HepG2 (cell line): ENCODE data around the gene TRMT1L. TPM values are rescaled to one million over a fixed set of nuclear protein-coding genes. Genes with fewer than 3 reads are reported as not detected.

Experiments used
- ATF2 ChIP-seq: sonication (generic); formaldehyde crosslinking; IDR thresholded peaks from 2 replicates; pipeline ENCODE4 v1.4.0; 2020; ENCODE audit warnings: missing genetic modification reagents
- CCDC6 ChIP-seq: sonication (generic); formaldehyde crosslinking; IDR thresholded peaks from 2 replicates; pipeline ENCODE4 v1.8.1; 2022; ENCODE audit warnings: mild to moderate bottlenecking, missing genetic modification reagents, moderate library complexity
- DR1 ChIP-seq: sonication (generic); formaldehyde crosslinking; IDR thresholded peaks from 2 replicates; pipeline ENCODE4 v1.8.0; 2021; ENCODE audit warnings: mild to moderate bottlenecking, missing genetic modification reagents, inconsistent platforms
- GLI4 ChIP-seq: sonication (generic); formaldehyde crosslinking; IDR thresholded peaks from 2 replicates; pipeline ENCODE4 v1.5.1; 2020; ENCODE audit warnings: missing genetic modification reagents, mild to moderate bottlenecking, moderate library complexity, borderline replicate concordance
- MAZ ChIP-seq, 2 experiments: sonication (generic) in 1 of 2; formaldehyde crosslinking in 1 of 2; IDR thresholded peaks; 2 replicates each; pipeline versions ENCODE4 v1.5.0 to v1.6.1; 2012 to 2020; ENCODE audit warnings: low read depth in 2 of 2, mild to moderate bottlenecking in 2 of 2, borderline replicate concordance in 1 of 2, improper control_type of control experiment in 1 of 2, low read length in 1 of 2, missing genetic modification reagents in 1 of 2, moderate library complexity in 1 of 2
- MBD4 ChIP-seq: IDR thresholded peaks from 2 replicates; pipeline ENCODE4 v1.6.1; 2012; ENCODE audit warnings: low read length, inconsistent platforms, borderline replicate concordance
- NFIB ChIP-seq: sonication (generic); formaldehyde crosslinking; IDR thresholded peaks from 2 replicates; pipeline ENCODE4 v1.9.0; 2021; ENCODE audit warnings: missing genetic modification reagents, mild to moderate bottlenecking, borderline replicate concordance
- PCBP2 ChIP-seq: fragments of 200-400 bp; formaldehyde crosslinking; optimal IDR thresholded peaks from 2 replicates; pipeline ENCODE3; 2018; ENCODE audit warnings: low read length, low read depth; ENCODE audit not compliant: poor library complexity, severe bottlenecking
- TMF1 ChIP-seq: sonication (generic); formaldehyde crosslinking; IDR thresholded peaks from 2 replicates; pipeline ENCODE4 v1.8.1; 2022; ENCODE audit warnings: low read depth, missing genetic modification reagents
- ZNF704 ChIP-seq: sonication (generic); formaldehyde crosslinking; IDR thresholded peaks from 2 replicates; pipeline ENCODE4 v1.8.1; 2023; ENCODE audit warnings: mild to moderate bottlenecking, inconsistent platforms, moderate library complexity, missing genetic modification reagents, borderline replicate concordance
- polyA plus RNA-seq, 8 experiments: library from polyadenylated mRNA; depleted of rRNA in 3 of 8; stranded (reverse) in 7 of 8; unstranded in 1 of 8; fragments of >200 nt; fragmentation: Illumina TruSeq in 4 of 8; extraction: Trizol in 4 of 8; gene quantifications; 2 replicates each; pipeline versions ENCODE4 v1.2.1 to v1.2.3, GENCODE V29; 2011 to 2016; ENCODE audit warnings: low read depth in 4 of 8, missing spikeins in 1 of 8, mixed read lengths in 1 of 8; ENCODE audit not compliant: insufficient read depth in 1 of 8
- total RNA-seq, 5 experiments: library from RNA; depleted of rRNA; stranded (reverse); fragments of >200 nt; fragmentation: Illumina TruSeq; extraction: Trizol; gene quantifications; 2 replicates each; pipeline ENCODE4 v1.2.3, GENCODE V29; 2016; ENCODE audit warnings: low read depth in 1 of 5
- TF ChIP-seq, protein P1 (sequence below): sonication (generic); formaldehyde crosslinking; IDR thresholded peaks from 2 replicates; pipeline ENCODE4 v1.4.0; 2020; ENCODE audit warnings: missing genetic modification reagents, low read depth, mild to moderate bottlenecking, borderline replicate concordance
- TF ChIP-seq, protein P2 (sequence below), 2 experiments: fragments of 450-650 bp in 1 of 2; sonication (generic) in 1 of 2; formaldehyde crosslinking in 1 of 2; IDR thresholded peaks; 2 replicates each; pipeline versions ENCODE4 v1.6.1 to v1.8.0; 2016 to 2022; ENCODE audit warnings: antibody characterized with exemption in 1 of 2, mild to moderate bottlenecking in 1 of 2, missing genetic modification reagents in 1 of 2

TRMT1L gene
- total and polyA plus RNA-seq, 2 of the 13 experiments (the other 11 are each of a cell fraction or from before 2014, with no cell fraction given): 17.9 to 19.2 TPM

DNA sequence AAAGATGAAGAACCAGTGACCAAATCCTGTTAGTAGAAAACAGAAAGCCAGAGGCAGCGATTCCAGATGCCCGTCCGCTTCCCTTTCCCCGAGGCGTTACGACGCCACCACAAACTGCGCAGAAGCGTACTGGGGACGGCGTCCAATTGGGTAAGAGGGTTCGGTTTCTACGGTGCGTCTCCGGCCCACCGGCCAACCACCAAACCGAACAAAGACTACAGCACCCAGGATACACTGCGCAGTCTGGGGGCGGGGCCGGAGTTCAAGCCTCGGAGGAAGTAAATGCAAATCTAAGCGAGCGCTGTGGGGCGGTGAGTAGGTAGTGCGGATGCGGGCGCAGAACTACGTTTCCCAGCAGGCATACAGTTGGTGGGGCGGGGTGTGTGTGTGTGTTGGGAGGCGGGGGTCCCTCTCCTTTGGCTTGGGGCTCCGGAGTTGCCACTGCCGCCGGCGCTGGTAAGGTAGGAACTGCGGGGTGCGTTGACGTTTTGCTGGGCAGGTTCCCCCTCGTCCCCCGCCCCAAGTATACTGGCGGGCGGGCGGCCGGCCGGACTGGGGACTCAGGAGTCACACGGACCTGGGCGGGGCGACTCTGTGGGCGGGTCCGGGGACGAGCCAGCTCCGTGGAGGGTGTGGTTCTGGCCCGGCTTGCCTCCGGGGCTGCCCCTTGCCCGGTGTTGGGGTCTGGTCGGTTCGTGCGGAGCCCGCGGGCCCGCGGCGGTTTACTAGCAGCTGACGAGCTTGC lies at the start of gene TRMT1L, which contains the start of gene SWT1 (continued):
- TF ChIP-seq PCBP2 (no peak), MBD4 (no peak), GLI4 (CRISPR knock-in tag) (no peak), ZNF704 (CRISPR knock-in tag) (no peak; the same call in 1 of the 2 replicates), ATF2 (peak; percentile 65; the same call in 1 of the 2 replicates), MAZ (IDR thresholded peaks at IDR 0.05; ENCODE audit: borderline replicate concordance, low read depth, low read length) (peak; percentile 91), MAZ (CRISPR knock-in tag; IDR thresholded peaks at IDR 0.05; ENCODE audit: low read depth) (peak; percentile 93), DR1 (CRISPR knock-in tag) (peak; percentile 46; the same call in 1 of the 2 replicates), CCDC6 (CRISPR knock-in tag) (no peak), NFIB (CRISPR knock-in tag) (no peak), TMF1 (CRISPR knock-in tag) (no peak)
- TF ChIP-seq, protein P1, sequence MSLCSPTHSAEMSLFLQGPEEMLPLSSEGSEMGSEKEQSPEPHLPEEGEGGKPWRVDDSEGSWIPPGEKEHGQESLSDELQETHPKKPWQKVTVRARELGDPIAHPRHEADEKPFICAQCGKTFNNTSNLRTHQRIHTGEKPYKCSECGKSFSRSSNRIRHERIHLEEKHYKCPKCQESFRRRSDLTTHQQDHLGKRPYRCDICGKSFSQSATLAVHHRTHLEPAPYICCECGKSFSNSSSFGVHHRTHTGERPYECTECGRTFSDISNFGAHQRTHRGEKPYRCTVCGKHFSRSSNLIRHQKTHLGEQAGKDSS (CRISPR knock-in tag): peak; percentile 50; the same call in 1 of the 2 replicates
- TF ChIP-seq, protein P2, sequence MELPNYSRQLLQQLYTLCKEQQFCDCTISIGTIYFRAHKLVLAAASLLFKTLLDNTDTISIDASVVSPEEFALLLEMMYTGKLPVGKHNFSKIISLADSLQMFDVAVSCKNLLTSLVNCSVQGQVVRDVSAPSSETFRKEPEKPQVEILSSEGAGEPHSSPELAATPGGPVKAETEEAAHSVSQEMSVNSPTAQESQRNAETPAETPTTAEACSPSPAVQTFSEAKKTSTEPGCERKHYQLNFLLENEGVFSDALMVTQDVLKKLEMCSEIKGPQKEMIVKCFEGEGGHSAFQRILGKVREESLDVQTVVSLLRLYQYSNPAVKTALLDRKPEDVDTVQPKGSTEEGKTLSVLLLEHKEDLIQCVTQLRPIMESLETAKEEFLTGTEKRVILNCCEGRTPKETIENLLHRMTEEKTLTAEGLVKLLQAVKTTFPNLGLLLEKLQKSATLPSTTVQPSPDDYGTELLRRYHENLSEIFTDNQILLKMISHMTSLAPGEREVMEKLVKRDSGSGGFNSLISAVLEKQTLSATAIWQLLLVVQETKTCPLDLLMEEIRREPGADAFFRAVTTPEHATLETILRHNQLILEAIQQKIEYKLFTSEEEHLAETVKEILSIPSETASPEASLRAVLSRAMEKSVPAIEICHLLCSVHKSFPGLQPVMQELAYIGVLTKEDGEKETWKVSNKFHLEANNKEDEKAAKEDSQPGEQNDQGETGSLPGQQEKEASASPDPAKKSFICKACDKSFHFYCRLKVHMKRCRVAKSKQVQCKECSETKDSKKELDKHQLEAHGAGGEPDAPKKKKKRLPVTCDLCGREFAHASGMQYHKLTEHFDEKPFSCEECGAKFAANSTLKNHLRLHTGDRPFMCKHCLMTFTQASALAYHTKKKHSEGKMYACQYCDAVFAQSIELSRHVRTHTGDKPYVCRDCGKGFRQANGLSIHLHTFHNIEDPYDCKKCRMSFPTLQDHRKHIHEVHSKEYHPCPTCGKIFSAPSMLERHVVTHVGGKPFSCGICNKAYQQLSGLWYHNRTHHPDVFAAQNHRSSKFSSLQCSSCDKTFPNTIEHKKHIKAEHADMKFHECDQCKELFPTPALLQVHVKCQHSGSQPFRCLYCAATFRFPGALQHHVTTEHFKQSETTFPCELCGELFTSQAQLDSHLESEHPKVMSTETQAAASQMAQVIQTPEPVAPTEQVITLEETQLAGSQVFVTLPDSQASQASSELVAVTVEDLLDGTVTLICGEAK (IDR thresholded peaks at IDR 0.05): no peak
- TF ChIP-seq, protein P2 (CRISPR knock-in tag; IDR thresholded peaks at IDR 0.05): no peak
